ENCODE data around the gene WDR5B.
"Not testable (repeated sequence)": the region's sequence is repeated elsewhere in the genome, so short reads cannot be mapped to it uniquely, and the experiment has no call there.

The WDR5B gene

GRCh38 chr3:122415762-122416654 is at the start of gene WDR5B:
Gene WDR5B (minus strand): TSS chr3:122416062. CDS start chr3:122415528, 534 bp downstream.
- DNase-seq (ENCODE audit: low spot score), result peak; percentile 91

- DNase-seq (ENCODE audit: low spot score), result no peak
These were observed 48.8 kb upstream of the WDR5B start for GRCh38 chr3:122464659-122465058.

GRCh38 chr3:122462406-122462805 is 46.5 kb upstream of the WDR5B start:
- no peak for DNase-seq (ENCODE audit: low spot score)

DNA sequence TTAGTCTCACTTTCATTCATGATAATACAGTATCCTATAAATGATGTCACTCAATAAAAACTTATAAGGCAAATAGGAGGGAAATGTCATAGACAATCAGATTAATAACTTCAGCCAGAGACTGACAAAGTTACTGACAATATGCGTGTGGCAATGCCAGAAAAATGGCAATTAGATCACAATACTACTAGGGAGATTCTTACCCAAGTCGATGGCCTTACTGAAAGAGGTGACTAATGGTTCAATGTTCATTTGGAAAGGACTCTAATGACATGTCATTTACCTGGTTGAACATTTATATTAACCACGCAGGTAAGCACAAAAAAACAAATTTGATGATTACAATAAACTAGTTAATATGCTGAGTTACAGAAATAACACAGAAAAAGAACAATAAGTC is 45.9 kb upstream of the WDR5B start:
- no peak for DNase-seq (ENCODE audit: low spot score)

- peak; percentile 40 for DNase-seq (ENCODE audit: low spot score)
These were observed 43.1 kb upstream of the WDR5B start for GRCh38 chr3:122458992-122459391.

GRCh38 chr3:122457706-122458105 is 41.8 kb upstream of the WDR5B start:
- no peak for DNase-seq (ENCODE audit: low spot score)

- DNase-seq (ENCODE audit: low spot score), result no peak
These were observed 40.2 kb upstream of the WDR5B start for GRCh38 chr3:122456074-122456473.

DNA sequence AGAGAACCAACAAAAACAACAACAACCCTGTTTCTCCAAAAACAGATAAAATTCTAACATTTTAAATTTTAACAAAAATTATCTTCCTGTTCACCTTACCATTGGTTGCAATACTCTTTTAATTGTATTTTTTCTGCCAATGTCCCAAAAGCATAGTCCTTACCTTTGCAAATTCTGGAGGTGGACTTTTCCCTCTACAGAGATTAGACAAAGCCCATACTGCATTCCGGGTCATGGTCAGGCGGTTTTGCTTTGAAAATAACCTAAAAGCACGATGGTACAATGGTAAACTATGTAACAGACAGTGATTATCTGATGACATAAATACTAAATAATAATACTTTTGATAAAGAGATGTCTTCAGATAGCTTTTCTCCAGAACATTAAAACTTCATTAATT is 35.5 kb upstream of the WDR5B start:
- no peak for DNase-seq (ENCODE audit: low spot score)

GRCh38 chr3:122448218-122448617 is 32.4 kb upstream of the WDR5B start:
- not testable (repeated sequence) for DNase-seq (ENCODE audit: low spot score)

DNA sequence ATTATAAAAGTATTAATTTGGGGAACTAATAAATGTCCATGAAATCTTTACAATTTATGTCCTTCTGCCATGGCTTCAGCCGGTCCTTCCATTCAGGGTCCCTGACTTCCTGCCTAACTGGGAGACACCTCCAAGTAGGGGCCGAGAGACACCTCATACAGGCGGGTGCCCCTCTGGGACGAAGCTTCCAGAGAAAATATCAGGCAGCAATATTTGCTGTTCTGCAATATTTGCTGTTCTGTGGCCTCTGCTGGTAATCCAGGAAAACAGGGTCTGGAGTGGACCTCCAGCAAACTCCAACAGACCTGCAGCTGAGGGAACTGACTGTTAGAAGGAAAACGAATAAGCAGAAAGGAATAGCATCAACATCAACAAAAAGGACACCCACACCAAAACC is 28.6 kb upstream of the WDR5B start:
- not testable (repeated sequence) for DNase-seq (ENCODE audit: low spot score)

GRCh38 chr3:122443762-122444490 is 28.1 kb upstream of the WDR5B start:
- DNase-seq (ENCODE audit: low spot score), result not testable (repeated sequence)

- no peak for DNase-seq (ENCODE audit: low spot score)
These were observed 27.2 kb upstream of the WDR5B start for GRCh38 chr3:122443090-122443489.

GRCh38 chr3:122435950-122436349 is 20.1 kb upstream of the WDR5B start:
- no peak for DNase-seq (ENCODE audit: low spot score)

DNA sequence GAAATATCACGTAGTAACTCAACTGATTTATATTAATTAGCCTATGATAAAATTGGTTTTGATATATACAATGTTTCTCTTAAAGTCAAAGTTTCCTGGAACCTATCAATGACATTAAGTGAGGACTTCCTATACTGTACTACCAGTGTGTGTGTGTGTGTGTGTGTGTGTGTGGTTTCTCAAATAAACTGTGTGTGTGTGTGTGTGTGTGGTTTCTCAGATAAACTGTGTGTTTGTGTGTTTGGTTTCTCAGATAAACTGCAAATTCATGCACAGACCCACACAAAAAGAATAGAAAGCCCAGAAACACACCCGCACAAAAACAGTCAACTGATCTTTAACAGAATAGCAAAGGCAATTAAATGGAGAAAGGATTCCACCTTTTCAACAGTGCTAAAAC is 14.5 kb upstream of the WDR5B start:
- DNase-seq (ENCODE audit: low spot score), result no peak

GRCh38 chr3:122427857-122428471 is 12.1 kb upstream of the WDR5B start:
- peak; percentile 7 for DNase-seq (ENCODE audit: low spot score)

DNA sequence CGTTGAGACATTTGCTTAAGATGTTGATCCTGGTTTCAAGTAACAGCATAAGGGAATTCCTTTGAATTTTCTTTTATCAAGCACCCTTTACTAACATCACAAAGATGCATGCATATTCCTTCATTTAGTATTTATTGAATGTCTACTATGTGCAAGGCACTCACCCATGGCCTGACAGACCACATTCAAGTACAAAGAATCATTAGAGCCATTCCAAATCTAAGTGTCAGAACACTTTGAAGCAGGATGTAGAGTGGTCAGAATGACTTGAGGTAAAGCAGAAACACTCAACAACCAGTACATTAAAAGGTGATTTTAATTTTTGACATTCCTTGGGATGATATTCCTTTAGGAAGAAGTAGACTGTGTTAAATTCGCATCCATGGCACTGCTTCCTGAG is 6.0 kb upstream of the WDR5B start:
- DNase-seq (ENCODE audit: low spot score), result no peak

DNA sequence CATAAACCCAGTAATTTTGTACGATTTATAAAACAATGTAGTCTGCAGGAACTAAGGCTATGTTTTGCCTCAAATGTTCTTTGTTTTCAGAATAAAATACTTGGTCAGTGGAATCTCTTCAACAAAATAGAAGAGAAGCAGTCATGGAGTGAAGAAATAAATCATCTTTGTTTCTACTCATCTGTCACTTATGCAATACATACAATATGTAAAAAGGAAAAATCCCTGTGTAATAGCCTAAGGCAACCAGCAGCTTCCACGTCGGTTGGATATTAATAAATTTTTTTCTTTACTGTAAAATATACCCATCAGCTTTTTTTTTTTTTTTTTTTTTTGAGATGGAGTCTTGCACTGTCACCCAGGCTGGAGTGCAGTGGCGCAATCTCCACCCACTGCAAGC is 5.2 kb upstream of the WDR5B start:
- no peak for DNase-seq (ENCODE audit: low spot score)

GRCh38 chr3:122416966-122417365 is 1.1 kb upstream of the WDR5B start:
- peak; percentile 4 for DNase-seq (ENCODE audit: low spot score)

DNA sequence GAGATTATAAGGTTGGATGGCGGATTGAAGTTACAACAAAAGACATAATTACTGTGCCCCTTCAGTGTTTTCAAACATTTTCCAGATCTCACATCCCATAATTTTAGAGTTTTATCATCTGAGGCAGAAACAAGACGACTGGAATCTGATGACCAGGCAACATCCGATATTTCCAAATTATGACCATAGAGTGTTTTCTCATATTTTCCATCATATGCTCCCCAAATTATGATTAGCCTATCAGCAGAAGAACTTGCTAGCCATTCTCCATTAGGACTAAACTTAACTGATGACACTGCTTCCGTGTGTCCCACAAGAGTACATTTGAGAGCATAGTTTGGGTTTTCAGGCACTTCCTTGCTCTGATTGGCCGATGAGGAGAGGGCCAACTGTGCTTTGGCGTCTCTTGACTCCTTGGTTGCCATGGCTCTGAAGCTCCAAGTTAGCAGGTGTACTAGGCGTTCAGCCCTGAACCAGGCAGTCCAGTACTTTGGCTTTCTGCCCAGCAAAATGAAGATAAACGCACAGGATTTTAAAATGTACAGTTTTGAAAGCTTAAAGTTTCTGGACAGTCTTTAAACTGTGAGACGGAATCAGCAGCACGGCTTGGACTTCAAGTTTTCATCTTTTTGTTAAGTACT is 638 bp downstream of the WDR5B start:
- peak; percentile 26 for DNase-seq (ENCODE audit: low spot score)

DNA sequence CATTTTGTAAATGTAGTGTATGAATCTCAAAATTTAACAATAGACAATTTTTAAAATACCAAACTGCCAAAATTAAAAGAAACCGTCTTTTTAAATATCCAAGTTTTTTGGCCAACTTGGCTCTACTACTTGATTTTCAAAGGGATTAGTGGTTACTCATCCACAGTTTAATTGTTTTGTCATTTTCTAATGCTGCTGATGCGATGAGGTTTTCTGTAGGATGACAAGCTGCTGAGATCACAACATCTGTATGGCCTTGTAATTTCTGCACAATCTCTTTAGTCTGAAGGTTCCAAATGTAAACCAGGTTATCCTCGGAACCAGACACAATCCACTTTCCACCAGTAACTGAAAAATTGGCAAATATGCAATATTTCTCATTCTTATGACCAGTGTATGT is 1.5 kb downstream of the WDR5B start:
- no peak for DNase-seq (ENCODE audit: low spot score)

DNA sequence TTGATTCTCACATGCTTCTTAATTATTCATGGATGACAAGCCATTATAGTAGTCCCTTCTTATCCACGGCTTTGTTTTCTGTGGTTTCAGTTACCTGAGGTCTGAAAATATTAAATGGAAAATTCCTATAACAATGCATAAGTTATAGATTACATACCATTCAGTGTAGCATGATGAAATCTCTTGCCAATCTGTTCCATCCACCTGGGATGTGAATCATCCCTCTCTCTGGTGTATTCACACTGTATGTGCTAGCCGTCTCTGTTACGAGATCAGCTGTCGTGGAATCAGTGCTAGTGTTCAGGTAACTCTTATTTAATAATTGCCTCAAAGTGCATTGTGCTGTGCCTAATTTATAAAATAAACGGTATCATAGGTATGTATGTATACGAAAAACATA is 5.2 kb downstream of the WDR5B start:
- no peak for DNase-seq (ENCODE audit: low spot score)

- DNase-seq (ENCODE audit: low spot score), result no peak
These were observed 5.8 kb downstream of the WDR5B start for GRCh38 chr3:122410111-122410510.
